Stimulated activated CD4-positive, alpha-beta T cell treated with anti-CD3 and anti-CD28 coated beads, Interleukin-1b, Interleukin-23, amount 100 ng/mL, for 4 hours (primary cell): ENCODE results near the gene KANK4.

Experiments used
- DNase-seq, 2 donors: peaks; one replicate each; pipeline ENCODE4 v3.0.0-alpha.2; 2020; ENCODE audit warnings: low read depth in 2 of 2

The KANK4 gene

DNA sequence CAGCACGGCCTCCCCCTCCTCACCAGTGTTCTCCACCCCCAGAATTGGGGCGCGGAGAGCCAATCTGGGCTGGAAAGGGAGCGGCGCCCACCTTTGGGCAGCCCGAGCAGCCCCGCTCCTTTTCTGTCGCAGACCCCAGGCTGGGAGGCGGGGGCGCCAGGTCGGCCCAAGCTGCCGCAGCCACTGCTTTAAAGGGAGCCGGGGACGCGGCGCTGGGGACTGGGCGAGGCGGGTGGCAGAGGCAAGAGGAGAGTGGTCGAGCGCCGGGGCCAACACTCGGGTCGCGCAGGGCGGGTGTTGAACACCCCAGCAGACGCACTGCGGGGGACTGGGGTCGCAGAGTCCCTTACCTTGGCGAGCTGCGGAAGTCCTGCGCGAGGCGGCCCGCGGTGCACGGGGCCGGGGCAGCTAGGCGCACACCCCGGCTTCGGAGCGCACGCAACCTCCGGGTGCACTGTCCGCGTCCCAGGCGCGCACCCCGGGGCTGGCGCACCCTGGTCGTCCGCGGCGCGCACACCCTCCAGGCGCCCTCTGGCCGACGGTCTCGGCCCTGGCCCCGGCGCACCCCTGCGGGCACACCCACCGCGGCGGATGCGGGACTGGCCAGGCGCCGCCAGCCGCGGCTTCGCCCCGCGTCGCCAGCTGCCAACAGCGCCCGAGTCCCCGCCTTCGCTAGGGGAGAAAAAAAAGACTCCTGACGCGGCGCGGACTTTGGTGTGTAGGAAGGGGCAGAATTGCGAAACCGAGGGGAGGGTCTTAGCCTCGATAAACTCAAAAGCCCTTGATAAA lies at the start of gene KANK4:
KANK4 (minus strand) TSS at position 679 of the 789 bp plus-strand sequence. CDS start 37,870 bp downstream, outside the sequence.
- no peak for DNase-seq

DNA sequence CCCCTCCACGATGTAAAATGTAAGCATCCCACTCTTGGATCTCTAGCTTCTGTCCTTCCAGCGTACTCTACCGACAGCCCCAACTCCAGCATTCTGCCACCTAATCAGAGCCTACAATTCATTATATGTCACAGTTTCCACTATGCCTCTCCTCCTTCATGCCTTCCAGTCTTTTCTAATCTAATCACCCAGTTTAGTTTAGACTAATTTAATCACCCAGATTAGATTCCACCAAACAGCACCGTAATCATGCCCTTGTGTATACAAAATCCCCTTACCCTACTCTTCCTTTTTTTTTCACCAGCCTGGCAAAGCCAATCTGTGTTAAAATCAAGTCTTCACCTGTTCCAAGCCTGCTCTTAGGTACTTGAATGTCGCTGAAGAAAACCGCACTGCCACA lies 49.8 kb upstream of the KANK4 start:
- DNase-seq: no peak

DNA sequence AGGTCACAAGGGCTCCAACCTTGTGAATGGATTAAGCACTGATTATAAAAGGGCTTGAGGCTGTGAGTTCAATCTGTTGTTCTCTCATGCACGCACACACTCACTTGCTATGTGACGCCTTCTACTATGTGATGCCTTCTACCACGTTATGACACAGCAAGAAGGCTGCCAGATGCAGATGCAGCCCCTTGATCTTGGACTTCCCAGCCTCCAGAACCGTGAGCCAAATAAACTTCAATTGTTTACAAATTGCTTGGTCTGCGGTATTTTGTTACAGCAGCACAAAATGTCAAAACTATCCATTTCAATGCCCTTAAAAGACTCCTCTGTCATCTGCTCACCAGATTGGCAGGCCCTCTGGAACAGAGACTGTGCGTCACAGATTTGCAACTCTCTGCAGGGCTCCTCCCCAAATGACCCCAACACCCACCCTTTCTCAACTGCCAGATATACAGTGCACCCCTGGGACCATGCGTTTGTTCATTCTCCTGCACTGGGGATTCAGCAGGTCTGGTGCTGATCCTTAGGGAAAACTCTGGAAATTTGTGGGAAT lies 47.8 kb upstream of the KANK4 start:
- DNase-seq: no peak

DNA sequence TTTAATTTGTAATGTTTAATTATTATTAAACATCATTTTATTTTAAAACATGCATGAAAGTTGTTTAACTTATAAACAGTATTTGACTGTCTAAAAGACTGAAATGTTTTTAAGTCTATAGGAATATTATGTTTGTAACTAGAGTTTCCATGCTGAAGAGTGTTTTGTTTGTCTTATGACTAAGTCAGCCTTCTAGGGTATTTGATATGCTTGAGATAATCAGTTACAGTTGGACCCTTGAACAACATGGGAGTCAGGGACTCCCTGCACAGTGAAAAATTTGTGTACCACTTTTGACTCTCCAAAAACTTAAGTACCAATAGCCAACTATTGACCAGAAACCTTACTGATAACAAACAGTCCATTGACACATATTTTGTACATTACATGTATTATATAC lies 45.5 kb upstream of the KANK4 start:
- DNase-seq: no peak

DNA sequence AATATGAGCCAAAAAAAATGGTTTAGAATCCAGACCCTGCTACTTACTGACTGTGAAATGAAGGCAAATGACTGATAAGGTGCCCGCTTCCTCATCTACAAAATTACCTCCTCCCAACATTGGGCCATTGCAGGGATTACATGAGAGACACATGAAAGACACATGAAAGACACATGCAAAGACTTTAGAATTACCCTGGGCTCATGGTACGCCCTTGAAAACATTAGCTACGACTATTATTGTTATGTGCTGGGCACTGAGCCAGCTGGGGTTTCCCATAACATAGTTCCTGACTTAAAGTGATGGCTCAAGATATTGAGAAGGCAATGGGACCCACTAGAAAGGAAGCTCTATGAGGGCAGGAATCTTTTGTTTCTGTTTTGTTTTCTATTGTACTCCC lies 43.7 kb upstream of the KANK4 start:
- DNase-seq: no peak

DNA sequence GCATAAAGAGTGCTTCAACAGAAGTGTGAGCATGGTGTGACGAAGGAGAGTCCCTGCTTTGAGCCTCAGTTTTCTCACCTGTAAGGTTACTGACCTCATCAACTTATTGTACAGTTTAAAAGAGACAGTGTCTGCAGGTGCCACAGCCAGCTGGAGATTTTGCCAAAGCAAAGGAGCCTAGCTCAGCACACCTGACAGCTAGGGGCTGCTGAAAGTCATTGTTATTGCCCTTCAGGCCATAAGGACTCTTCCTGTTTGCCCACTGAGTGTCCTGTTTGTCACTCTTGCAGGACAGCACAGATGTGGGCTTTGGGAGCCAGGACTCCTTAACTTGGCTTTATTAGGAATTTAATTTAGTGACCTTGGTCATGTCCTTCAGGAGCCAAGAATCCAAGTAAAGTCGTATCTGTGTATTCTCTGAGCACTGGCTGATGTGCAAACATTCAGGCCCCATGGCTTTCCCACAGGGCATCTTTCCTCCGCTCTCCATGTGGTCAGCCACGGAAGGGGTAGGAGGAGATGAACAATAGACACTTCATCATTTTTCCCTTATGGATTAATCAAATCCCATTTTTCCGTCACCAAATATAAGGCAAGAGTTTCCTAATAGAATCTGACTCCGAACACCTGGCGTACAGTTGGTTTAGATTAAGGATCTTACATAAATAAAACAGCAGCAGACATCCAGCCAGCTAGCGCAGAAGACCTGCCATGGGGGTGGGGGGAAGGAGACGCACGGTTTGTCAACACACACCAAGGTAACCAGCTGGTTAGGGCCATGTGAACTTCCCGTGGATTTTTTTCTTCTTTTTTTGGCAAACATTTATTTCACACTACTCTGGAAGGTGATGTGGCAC lies 43.1 kb upstream of the KANK4 start:
- no peak for DNase-seq

DNA sequence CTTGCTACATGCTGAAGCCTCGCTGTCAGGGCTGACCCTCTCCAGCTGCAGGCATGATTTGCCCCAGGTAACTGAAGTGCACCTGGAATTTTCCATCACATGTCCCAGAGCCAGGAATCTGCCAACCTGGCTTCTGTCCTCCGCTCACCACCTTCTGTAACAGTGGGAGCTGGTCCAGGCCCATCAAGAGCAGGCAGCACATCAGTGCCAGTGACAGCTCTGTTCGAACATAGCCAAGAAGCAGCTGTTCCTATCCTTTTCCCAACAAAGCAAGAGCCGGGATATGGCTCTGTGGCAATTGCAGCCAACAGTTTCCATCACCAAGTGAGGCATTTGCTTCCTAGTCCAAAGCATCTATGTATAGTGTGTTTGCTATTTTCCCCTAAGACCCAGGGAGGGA lies 42.2 kb upstream of the KANK4 start:
- DNase-seq: no peak

DNA sequence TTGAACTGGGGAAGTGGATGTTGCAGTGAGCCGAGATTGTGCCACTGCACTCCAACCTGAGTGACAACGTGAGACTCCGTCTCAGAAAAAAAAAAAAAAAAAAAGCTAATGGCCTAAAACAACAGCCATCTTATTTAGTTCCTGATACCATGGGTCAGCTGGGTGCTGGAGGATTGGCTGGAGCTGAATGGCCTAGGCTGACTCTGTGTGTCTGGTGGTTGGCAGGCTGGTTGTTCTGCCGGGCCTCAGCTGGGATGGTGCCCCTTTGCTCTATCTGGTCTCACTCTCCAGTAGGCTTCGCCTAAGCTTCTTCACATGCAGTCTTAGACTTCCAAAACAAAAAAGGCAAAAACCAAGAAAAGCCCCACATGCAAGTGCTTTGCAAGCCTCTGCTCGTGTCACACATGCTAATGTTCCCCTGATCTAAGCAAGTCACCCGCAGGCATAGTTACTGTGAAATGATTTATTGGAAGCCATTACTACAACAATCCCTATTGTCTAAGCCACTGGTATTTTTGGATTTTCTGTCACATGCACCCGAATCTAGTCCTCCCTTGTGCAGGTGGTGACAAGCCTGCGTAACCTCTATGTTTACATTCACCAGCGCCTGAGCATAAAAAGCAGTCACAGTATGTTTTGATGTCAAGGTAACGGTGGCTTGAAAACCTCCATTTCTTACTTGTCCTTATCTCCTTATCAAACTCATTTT lies 39.6 kb upstream of the KANK4 start:
- no peak for DNase-seq

DNA sequence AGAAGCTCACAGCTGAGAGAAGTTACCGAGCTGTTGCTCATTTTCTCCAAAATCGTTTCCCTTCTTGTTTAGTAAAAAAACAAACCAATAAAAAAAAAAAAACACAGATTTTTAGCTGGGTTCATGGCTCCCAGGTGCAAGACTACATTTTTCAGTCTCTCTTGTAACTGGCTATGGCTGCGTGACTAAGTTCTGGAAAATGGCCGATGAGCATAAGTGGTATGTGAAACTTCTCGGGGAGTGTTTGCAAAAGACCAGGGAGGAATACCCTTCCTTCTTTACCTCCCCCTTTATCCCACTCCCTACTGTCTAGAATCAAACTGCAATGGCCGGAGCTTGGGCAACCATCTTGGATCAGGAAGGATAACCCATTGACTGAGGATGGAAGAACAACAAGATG lies 38.7 kb upstream of the KANK4 start:
- DNase-seq: no peak

DNA sequence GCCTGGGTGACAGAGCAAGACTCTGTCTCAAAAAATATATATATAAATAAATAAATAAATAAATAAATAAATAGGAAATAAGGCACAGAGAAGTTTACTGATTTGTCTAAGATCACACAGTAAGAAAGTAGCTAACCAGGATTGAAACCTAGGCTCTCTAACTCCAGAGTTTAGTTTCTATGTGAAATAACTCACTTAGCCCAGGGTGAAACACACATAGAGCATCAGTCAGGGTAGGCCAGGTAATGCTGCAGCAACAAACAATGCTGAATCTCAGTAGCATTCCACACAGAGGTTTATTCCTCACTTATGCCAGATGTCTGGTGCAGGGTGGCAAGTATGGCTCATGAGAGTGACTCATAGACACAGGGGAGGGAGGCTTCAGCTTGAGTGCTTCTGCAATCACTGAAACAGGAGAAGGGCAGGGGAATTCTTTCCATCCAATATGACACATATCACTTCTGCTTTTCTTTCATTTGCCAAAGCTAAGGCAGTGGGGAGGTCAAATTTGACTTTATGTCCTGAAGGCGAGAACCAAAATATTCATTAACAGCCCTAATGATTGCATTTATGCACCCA lies 37.1 kb upstream of the KANK4 start:
- DNase-seq: no peak

DNA sequence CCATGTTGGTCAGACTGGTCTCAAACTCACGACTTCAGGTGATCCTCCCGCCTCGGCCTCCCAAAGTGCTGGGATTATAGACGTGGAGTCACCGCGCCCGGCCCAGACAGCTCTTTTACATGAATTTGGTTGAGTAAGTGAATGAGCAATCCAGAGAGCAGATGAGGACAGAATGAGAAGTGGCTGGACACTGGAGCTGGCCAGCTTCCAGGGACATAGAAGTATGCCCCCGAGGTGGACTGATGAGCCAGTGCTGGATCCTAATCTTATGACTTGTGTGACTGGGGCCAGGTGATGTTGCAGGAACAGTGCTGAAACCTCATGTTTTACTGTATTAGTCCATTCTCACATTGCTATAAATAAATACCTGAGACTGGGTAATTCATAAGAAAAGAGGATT lies 35.9 kb upstream of the KANK4 start:
- no peak for DNase-seq

DNA sequence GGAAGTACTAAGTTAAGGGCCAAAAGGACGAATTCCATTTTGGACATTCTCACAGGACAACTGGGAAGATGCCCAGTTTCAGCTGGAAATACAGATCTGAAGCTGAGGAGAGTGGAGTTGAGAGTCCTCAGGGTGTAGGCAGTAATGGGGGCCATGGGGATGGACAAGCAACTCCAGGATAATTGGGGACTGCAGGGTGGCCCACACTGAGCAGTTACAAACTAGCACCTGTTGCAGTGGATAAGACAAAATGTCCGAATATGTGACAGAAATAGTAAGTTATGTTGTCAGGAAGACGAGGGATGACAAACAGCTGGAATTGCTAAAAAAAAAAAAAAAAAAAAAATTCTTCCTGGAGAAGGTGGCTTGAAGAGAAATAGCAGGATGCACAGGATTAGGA lies 34.6 kb upstream of the KANK4 start:
- DNase-seq: no peak

DNA sequence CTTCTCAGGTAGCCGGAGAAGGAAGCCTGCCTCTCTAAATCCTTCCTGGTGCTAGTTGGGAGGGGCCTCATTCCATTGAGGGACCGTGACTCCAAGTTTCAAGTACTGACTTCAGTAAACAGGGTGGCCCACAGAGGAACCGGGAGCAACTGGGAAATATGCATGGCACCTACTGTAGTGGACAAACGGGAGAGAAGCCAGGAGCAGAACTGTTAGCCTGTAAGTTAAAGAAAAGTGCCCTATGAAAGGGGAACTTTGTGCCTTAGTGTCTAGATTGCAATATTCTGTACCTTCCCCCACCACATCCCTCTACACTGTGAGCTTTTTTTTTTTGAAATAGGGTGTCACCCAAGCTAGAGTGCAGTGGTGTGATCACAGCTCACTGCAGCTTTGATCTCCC lies 33.2 kb upstream of the KANK4 start:
- no peak for DNase-seq

DNA sequence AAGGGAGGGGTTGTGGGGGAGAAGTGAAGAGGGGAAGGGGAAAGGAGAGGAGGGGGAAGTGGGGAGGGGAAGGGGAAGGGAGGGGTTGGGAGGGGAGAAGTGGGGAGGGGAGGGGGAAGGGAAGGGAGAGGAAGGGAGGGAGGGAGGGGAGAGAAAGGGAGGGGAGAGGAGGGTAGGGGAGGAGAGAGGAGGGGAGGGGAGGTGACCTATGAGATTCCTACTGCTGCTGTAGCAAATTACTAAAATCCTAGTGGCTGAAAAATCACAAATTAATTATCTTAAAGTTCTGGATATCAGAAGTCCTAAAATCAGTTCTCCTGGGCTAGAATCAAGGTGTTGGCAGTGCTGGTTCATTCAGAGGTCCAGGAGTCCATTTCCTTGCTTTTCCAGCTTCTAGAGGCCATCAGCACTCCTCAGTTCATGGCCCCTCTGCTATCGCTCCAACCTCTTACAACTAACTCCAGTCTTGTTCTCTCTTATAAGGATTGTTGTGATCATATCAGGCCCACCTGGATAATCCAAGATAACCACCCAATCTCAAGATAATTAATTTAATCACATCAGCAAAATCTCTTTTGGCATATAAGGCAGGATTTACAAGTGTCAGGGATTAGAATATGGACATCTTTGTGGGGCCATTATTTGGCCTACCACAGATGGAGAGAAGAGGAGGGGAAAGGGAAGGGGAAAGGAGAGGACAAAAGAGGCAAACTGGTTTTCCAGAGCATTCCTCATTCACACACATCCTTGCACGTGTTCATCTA lies 30.4 kb upstream of the KANK4 start:
- DNase-seq: no peak

DNA sequence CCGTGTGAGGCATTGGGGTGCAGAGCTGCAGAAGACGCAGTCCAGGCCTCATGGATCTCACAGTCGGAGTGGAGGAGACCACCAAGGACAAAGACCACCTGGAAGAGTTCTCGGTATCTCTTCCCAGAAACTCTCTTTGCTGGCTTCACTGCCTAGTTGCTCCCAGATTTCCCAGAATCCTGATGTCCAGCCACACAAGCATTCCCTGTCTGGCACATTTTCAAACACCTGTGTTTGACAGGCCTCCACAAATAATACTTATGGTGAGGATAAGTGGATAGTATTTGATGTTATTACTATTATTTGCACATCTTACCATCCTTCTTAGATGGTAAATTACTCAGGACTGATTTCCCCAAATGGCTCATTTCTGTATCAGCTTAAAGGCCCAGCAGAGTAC lies 27.7 kb upstream of the KANK4 start:
- no peak for DNase-seq

DNA sequence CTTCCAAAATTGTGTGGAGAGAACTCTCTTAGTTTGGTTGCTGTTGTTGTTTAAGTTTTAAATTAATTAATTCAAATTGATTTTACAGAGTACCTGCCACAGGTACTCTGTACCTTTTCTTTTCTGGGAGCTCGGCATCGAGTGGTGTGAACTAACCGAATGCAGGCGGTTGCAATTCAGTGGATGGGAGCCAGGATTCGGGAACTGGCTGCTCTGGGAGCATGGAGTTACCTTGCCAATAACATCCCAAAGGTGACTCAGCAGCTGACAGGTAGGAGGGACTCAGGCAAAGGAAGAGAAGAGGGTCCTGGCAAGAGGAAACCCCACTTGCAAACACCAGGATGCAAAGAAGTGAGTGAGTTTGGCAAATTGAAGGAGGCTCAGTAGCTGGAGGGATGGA lies 24.7 kb upstream of the KANK4 start:
- DNase-seq: no peak

DNA sequence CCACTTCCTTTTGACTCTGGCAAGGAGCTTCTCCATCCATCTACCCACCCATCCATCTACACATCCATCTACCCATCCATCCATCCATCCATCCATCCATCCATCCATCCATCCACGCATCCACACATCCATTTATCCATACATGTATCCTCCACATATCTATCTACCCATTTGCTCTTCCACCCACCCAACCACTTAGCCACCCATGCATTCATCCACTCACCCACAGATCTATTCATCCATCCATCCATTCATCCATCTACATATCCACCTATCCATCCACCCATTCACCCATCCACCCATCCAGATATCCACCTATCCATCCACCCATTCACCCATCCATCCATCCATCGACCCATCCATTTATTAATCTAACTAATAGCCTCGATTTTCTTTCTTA lies 23.0 kb upstream of the KANK4 start:
- DNase-seq: no peak

DNA sequence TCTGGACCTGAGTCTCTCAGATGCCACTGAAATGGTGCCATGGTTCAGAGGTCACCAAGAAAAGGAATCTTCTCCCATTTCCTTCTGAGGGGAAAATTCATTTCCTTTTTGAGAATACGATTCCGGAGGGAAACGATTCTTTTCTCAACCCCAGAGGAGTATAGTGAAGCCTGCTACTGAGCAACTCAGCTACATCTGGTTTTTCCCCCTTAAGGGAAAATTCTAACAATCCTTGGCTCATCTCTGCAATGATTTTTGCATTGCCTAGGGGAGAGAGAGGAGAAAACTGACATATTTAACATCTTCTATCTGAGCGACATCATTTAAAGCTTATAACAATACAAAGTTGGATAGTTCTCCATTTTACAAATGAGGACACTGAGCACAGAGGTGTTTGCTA lies 22.4 kb upstream of the KANK4 start:
- DNase-seq: no peak

DNA sequence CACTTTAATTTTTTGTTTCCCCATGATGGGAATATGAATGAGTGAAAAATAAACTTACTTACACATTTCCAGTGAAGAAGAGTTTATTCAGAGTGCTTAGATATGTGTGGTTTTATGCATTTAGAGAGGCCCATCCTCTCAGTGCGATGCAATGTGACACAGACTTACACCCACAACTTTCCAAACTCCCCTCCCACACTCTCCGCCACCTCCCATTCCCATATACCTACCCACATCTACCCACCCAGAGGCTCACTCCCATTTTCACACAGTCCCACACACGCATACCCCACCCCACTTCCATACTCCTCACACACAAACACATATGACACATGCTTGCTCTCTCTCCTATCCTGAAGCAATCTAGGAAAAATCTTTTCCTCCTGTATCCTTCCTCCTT lies 21.9 kb upstream of the KANK4 start:
- DNase-seq: no peak

DNA sequence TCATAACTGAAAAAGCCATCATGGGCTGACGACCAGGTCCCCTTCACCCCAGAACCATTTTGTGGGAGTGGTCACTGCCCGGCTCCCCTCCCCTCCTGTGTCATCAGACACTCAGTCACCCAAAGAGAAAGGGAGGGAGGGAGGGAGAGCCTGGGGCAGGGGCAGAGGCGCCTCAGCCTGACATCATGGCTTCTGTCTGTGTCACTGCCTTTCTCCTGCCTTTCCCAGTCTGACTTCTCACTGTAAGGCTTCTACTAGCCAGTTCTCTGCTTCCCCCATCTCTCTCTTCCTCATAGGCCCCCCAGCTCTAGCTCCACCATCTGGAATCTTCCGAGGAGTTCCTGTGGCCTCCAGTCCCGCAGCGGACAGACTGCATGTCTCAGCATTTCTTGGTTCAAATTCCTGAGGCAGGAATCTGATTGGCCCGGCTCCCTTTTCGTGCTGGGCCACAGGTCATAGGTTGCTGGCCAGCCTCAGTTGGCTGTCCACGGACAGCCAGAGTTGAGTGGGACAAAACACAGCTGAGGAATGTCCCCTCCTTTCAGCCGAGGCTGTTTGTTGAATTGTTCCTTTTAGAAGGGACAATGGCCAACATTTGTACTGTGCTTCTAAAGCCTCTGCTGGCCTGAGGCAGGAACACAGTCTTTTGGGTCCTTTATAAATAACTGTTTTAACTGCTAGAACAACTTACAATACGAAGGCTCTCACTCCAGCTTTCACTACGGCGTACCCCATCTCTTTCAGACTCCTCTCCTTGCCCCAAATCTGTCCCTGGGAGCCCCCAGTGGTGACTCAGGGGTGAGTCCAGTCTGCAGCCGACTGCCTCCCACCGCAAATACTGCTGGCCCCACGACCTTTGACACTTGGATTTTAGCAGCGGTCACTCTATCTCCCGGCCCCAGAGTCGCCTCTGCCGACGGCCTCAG lies 18.7 kb upstream of the KANK4 start:
- DNase-seq: no peak
